Heart left ventricle (tissue), 16 donors: ENCODE results near the gene MNAT1. TPM values are rescaled to one million over a fixed set of nuclear protein-coding genes. Genes with fewer than 3 reads are reported as not detected.

Experiments used
- ATAC-seq, 4 donors: fragments of 200-7000 bp; cut with Tn5 transposase; one replicate each; pipeline ENCODE4 v1.9.1; 2020 to 2022; ENCODE audit warnings: moderate library complexity in 4 of 4, mild to moderate bottlenecking in 3 of 4, moderate number of reproducible peaks in 1 of 4
- DNase-seq, 5 donors: peaks; one replicate each; pipeline ENCODE4 v3.0.0-alpha.2; 2020
- H3K27ac ChIP-seq, 12 donors: fragments of 200-600 bp; sonication (generic) in 4 of 12; one replicate each; pipeline versions ENCODE4 v1.5.0 to v1.8.0; 2016 to 2022; ENCODE audit warnings: mild to moderate bottlenecking in 2 of 12
- H3K27me3 ChIP-seq, 9 donors: fragments of 200-600 bp; sonication (generic) in 2 of 9; one replicate each; pipeline versions ENCODE4 v1.5.1 to v1.8.0; 2016 to 2022; ENCODE audit warnings: mild to moderate bottlenecking in 3 of 9
- H3K36me3 ChIP-seq, 9 donors: fragments of 200-600 bp; sonication (generic) in 2 of 9; one replicate each; pipeline versions ENCODE4 v1.5.0 to v1.8.0; 2018 to 2022; ENCODE audit warnings: mild to moderate bottlenecking in 2 of 9
- H3K4me1 ChIP-seq, 12 donors: fragments of 200-600 bp; sonication (generic) in 4 of 12; one replicate each; pipeline versions ENCODE4 v1.5.0 to v1.8.0; 2016 to 2022; ENCODE audit warnings: mild to moderate bottlenecking in 3 of 12
- H3K4me3 ChIP-seq, 12 donors: fragments of 200-600 bp; sonication (generic) in 4 of 12; one replicate each; pipeline versions ENCODE4 v1.5.0 to v1.8.0; 2017 to 2022; ENCODE audit warnings: mild to moderate bottlenecking in 9 of 12, moderate library complexity in 4 of 12
- H3K9me3 ChIP-seq, 12 donors: fragments of 200-600 bp; sonication (generic) in 4 of 12; one replicate each; pipeline versions ENCODE4 v1.5.0 to v1.8.0; 2016 to 2022; ENCODE audit warnings: mild to moderate bottlenecking in 1 of 12
- POLR2A ChIP-seq, 2 donors: fragments of 450-650 bp; IDR thresholded peaks; one replicate each; pipeline ENCODE4 v1.6.1; 2017; ENCODE audit warnings: antibody characterized with exemption in 2 of 2, mild to moderate bottlenecking in 2 of 2, moderate library complexity in 2 of 2
- whole genome bisulfite sequencing, 4 donors: extraction: QIAGEN DNeasy Blood & Tissue Kit in 2 of 4; methylation state at CpG; one replicate each; pipeline versions ENCODE4 v1.1.5 to v1.1.7; 2013 to 2018; 5-methylcytosine and 5-hydroxymethylcytosine counted together
- intact Hi-C, 10 donors: fragments of 100-400 bp; cut with DNase I; formaldehyde crosslinking; loops; one replicate each; pipeline versions ENCODE4 v1.11.1 to v1.14.2; 2022
- polyA plus RNA-seq, 2 donors: library from polyadenylated mRNA; stranded (reverse); fragments of 200-250 nt; gene quantifications; one replicate each; pipeline ENCODE4 v1.2.3, GENCODE V29; 2013
- total RNA-seq, 9 donors: library from RNA; depleted of rRNA in 2 of 9; stranded (reverse); fragments of >200 nt in 2 of 9; fragmentation: NEBNext Ultra II Directional in 3 of 9; extraction: Animal tissue kit (Norgen Biotek cat#: 25700) in 3 of 9; gene quantifications; one replicate each; pipeline versions ENCODE4 v1.1.0 to v1.2.4, GENCODE V29; 2016 to 2023
- TF ChIP-seq, protein P1 (sequence below), 12 donors: fragments of 200-600 bp; sonication (generic) in 4 of 12; IDR thresholded peaks; one replicate each; pipeline versions ENCODE4 v1.5.0 to v1.8.0; 2018 to 2022; ENCODE audit warnings: antibody characterized with exemption in 12 of 12, mild to moderate bottlenecking in 5 of 12
- donor health status: ischemic (EF 13 %, LVEDD 7.1; RV severe dilation, severe dysfunction).
- donor health status: healthy with polysubstance abuse.
- donor health status: DM: no; HTN: yes; CAD: no.
- donor health status: DM: no; HTN: no; CAD: no.
- donor health status: ischemic (EF 25% LVEDD 6.9; RV normal size, moderate dysfunction).
- donor health status: ischemic (EF 25% LVEDD 5.7; RV mildly dilated, moderate dysfunction).
- donor health status: healthy.
- donor health status: DM: yes; HTN: yes; CAD: no.
- donor health status: ischemic (EF 35%, LVEDD 5.7; RV mildly dilated, moderate dysfunction).
- donor health status: nonischemic (EF 11% LVEDD 7.7; RV severe dilation, severe dysfunction).
- donor health status: DM: yes; HTN: yes; CAD: no.
- donor health status: PGD.
- donor health status: ischemic (EF 29% LVEDD 5.4; RV normal size, mild dysfunction).
- donor health status: nonischemic (EF 23%, LVEDD 6.1; RV moderate dilation, normal function).

MNAT1 gene
- total and polyA plus RNA-seq, 11 donors = 18.9 to 32.6 (median 27.0) TPM

DNA sequence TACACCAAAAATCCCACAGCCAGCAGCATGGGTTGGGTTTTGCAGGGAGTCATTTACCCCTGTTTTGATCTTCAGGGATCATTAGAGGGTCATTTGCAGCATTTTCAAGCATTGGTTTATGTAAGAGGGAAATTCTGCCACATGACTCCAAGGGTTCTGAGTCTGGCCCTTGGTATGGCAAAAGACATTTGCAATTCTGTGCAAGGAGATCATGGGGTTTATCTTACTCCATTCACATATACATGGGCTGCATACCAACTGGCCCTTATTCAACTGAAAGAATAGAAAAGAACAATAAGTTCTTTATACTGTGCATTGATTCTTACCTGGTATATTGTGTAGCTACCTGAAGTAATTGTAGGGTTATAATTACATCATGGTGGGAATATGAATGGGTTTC is 24.1 kb upstream of the MNAT1 start:
- H3K27me3 ChIP-seq = peaks cover 0 to 8% (median 0%) of the 10 kb centered on the region in 9 donors
- no peak overlapping the region for H3K4me3 ChIP-seq
- H3K9me3 ChIP-seq = no peaks in the 10 kb centered on the region
- no peak for TF ChIP-seq POLR2A (IDR thresholded peaks at IDR 0.05)
- TF ChIP-seq, protein P1, sequence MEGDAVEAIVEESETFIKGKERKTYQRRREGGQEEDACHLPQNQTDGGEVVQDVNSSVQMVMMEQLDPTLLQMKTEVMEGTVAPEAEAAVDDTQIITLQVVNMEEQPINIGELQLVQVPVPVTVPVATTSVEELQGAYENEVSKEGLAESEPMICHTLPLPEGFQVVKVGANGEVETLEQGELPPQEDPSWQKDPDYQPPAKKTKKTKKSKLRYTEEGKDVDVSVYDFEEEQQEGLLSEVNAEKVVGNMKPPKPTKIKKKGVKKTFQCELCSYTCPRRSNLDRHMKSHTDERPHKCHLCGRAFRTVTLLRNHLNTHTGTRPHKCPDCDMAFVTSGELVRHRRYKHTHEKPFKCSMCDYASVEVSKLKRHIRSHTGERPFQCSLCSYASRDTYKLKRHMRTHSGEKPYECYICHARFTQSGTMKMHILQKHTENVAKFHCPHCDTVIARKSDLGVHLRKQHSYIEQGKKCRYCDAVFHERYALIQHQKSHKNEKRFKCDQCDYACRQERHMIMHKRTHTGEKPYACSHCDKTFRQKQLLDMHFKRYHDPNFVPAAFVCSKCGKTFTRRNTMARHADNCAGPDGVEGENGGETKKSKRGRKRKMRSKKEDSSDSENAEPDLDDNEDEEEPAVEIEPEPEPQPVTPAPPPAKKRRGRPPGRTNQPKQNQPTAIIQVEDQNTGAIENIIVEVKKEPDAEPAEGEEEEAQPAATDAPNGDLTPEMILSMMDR (IDR thresholded peaks at IDR 0.05) = no peak
- DNase-seq = no peak
- H3K36me3 ChIP-seq = no peaks in the 10 kb centered on the region
- H3K4me1 ChIP-seq = no peaks in the 10 kb centered on the region
- intact Hi-C loops = loop anchor here in 1 of 10 donors (10.0 kb wide), 1 partner anchor 274 kb away; the partner anchor contains the start of genes SLC38A6 and TRMT5
- ATAC-seq = no peak
- no peak overlapping the region for H3K27ac ChIP-seq

DNA sequence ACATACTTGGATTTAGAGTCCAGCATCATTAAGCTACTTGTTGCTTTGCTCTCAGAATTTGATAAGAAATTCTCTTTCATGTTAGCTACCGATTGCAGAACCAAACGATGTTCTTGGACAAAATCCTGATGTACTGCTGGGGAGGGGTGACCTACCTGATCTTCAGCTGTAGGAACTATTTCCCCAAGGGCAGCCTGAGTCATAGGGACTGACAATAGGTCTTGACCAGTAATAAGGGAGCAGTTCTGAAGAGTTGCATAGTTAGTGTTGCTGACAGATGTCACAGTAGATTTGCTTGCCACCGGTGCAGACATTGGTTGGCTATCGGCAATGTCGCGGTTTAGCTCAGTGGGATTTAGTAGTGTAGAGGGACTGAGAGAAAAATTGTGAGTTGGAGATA is 21.0 kb upstream of the MNAT1 start:
- 82 to 91% (median 86%) methylated on average over 6 of the region's 6 CpGs for WGBS, 4 donors
- Histone ChIP-seq H3K27ac (no peak overlapping the region), H3K9me3 (no peaks in the 10 kb centered on the region), H3K4me1 (no peaks in the 10 kb centered on the region), H3K4me3 (no peak overlapping the region), H3K36me3 (no peaks in the 10 kb centered on the region), H3K27me3 (peaks cover 0 to 12% (median 0%) of the 10 kb centered on the region in 9 donors)
- intact Hi-C loops = loop anchor here in 1 of 10 donors (10.0 kb wide), 1 partner anchor 271 kb away; the partner anchor contains the start of genes SLC38A6 and TRMT5
- TF ChIP-seq, protein P1 (IDR thresholded peaks at IDR 0.05) = no peak
- TF ChIP-seq POLR2A (IDR thresholded peaks at IDR 0.05) = no peak
- ATAC-seq (no peak), DNase-seq (no peak)

DNA sequence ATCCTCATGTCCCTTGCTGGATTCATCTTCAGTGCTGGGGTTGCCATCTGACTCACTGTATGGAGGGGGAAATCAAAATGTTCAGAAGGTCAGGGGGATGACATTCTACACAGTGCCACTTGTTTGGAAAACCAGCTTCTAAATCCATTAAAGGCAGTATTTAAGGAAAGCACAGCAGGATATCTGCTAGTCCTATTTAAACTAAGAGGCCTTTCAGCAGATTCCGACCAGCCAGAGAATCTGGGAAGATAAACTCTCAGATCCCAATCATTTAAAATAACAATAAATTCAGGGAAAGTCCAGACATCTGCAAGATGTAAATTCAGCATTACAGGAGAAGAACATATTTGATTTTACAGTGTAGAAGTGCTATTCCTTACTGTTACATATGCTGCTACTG is 14.2 kb upstream of the MNAT1 start:
- Histone ChIP-seq H3K27me3 (peaks cover 0 to 79% (median 9%) of the 10 kb centered on the region in 9 donors), H3K36me3 (no peaks in the 10 kb centered on the region), H3K27ac (no peak overlapping the region), H3K9me3 (no peaks in the 10 kb centered on the region), H3K4me3 (no peak overlapping the region), H3K4me1 (peaks cover 0 to 36% (median 12%) of the 10 kb centered on the region in 12 donors)
- intact Hi-C loops = no loop called here
- ATAC-seq = no peak
- DNase-seq = no peak
- TF ChIP-seq, protein P1 (IDR thresholded peaks at IDR 0.05) = no peak
- 79 to 95% (median 84%) methylated on average over 1 of the region's 1 CpG for WGBS, 4 donors

DNA sequence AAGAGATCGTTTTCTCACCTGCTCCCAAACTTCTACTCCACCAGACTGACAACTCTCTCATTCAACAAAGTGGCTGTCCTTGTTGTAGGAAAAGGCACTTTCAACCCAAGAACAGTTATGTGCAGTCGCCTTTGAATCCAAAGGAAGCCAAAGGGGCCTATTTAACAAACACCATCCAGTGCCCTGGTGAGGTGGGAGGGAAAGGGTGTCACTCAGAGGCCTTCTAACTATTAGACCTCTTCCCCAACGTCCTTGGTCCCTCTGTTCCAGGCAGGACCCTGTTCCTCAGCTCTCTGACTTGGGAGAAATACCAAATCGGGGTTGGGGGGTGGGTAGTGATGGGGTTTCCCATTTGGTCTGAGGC is 13.6 kb upstream of the MNAT1 start:
- H3K27ac ChIP-seq = no peak overlapping the region
- WGBS, 4 donors = 53 to 66% (median 60%) methylated on average over 4 of the region's 4 CpGs
- H3K9me3 ChIP-seq = no peaks in the 10 kb centered on the region
- intact Hi-C loops = no loop called here
- H3K36me3 ChIP-seq = no peaks in the 10 kb centered on the region
- DNase-seq (no peak), ATAC-seq (no peak)
- TF ChIP-seq POLR2A (IDR thresholded peaks at IDR 0.05) = no peak
- TF ChIP-seq, protein P1 (IDR thresholded peaks at IDR 0.05) = no peak
- H3K27me3 ChIP-seq = peaks cover 0 to 83% (median 9%) of the 10 kb centered on the region in 9 donors
- peak overlapping the region in 7 of 12 donors; percentile 65 to 91 (median 70) for H3K4me3 ChIP-seq
- H3K4me1 ChIP-seq = peaks cover 0 to 36% (median 12%) of the 10 kb centered on the region in 12 donors
